ENCODE measurements around the gene GABRG1.

DNA sequence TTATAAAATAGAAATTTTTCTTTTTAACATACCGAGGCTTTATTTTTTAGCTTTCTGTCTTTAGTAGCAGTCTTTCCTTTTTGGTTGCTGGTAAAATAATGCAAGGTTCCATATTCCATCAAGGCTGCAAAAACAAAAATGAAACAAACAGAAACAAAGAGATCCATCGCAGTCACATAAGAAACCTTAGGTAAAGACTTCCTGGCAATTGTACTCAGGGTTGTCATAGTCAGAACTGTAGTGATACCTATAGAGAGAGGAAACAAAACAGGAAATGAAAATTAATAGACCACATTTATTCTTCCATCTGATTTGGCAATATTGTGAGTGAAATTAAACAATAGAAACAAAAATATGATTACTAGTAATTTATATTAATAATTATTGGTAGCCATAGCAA, 72.5 kb downstream of the GABRG1 start:
- TF ChIP-seq, protein P1, sequence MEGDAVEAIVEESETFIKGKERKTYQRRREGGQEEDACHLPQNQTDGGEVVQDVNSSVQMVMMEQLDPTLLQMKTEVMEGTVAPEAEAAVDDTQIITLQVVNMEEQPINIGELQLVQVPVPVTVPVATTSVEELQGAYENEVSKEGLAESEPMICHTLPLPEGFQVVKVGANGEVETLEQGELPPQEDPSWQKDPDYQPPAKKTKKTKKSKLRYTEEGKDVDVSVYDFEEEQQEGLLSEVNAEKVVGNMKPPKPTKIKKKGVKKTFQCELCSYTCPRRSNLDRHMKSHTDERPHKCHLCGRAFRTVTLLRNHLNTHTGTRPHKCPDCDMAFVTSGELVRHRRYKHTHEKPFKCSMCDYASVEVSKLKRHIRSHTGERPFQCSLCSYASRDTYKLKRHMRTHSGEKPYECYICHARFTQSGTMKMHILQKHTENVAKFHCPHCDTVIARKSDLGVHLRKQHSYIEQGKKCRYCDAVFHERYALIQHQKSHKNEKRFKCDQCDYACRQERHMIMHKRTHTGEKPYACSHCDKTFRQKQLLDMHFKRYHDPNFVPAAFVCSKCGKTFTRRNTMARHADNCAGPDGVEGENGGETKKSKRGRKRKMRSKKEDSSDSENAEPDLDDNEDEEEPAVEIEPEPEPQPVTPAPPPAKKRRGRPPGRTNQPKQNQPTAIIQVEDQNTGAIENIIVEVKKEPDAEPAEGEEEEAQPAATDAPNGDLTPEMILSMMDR (IDR thresholded peaks at IDR 0.05): no peak
- TF ChIP-seq POLR2AphosphoS5 (IDR thresholded peaks at IDR 0.05): no peak

All from prostate gland (tissue), 2 donors.